Neuronal stem cell (in vitro differentiated cells): ENCODE results near the gene RIPK3.
A peak's percentile ranks its signal among the peaks of the same experiment; 100 is the strongest.

Source experiments
- DNase-seq: peaks from one replicate; pipeline ENCODE4 v3.0.0-alpha.2; 2013; ENCODE audit warnings: low spot score
- H2AFZ ChIP-seq: one replicate; pipeline ENCODE4 v1.6.1; 2013; ENCODE audit warnings: mild to moderate bottlenecking, low read length, inconsistent platforms
- H2AK5ac ChIP-seq: 2 replicates; pipeline ENCODE4 v1.6.1; 2013; ENCODE audit warnings: low read depth, mild to moderate bottlenecking, inconsistent platforms, low read length, moderate library complexity, mixed read lengths
- H2BK120ac ChIP-seq: 2 replicates; pipeline ENCODE4 v1.6.1; 2013; ENCODE audit warnings: low read depth, mild to moderate bottlenecking, inconsistent platforms, low read length, moderate library complexity, mixed read lengths
- H2BK12ac ChIP-seq: one replicate; pipeline ENCODE4 v1.6.1; 2013; ENCODE audit warnings: low read length, inconsistent platforms
- H2BK15ac ChIP-seq: 2 replicates; pipeline ENCODE4 v1.6.1; 2013; ENCODE audit warnings: mild to moderate bottlenecking, low read length, inconsistent platforms, mixed read lengths
- H2BK5ac ChIP-seq: one replicate; pipeline ENCODE4 v1.6.1; 2013; ENCODE audit warnings: inconsistent platforms, mild to moderate bottlenecking, low read length, moderate library complexity
- H3K14ac ChIP-seq: one replicate; pipeline ENCODE4 v1.6.1; 2013; ENCODE audit warnings: low read length, inconsistent platforms
- H3K18ac ChIP-seq: 2 replicates; pipeline ENCODE4 v1.6.1; 2013; ENCODE audit warnings: low read length, inconsistent platforms
- H3K23ac ChIP-seq: 2 replicates; pipeline ENCODE4 v1.6.1; 2013; ENCODE audit warnings: low read depth, mild to moderate bottlenecking, mixed read lengths, low read length, inconsistent platforms; ENCODE audit not compliant: poor library complexity
- H3K27ac ChIP-seq: replicated peaks from 3 replicates; pipeline ENCODE4 v1.5.1; 2013; ENCODE audit warnings: low read length, inconsistent platforms
- H3K27me3 ChIP-seq, 3 experiments: 2 replicates each; pipeline ENCODE4 v1.6.1; 2013; ENCODE audit warnings: low read length in 3 of 3, mild to moderate bottlenecking in 2 of 3, inconsistent platforms in 1 of 3, low read depth in 1 of 3, mixed read lengths in 1 of 3, moderate library complexity in 1 of 3; ENCODE audit not compliant: control insufficient read depth in 3 of 3, insufficient read depth in 3 of 3
- H3K36me3 ChIP-seq, 2 donors: replicated peaks in 1 of 2; 2 replicates each; pipeline ENCODE4 v1.6.1; 2013; ENCODE audit warnings: low read length in 2 of 2; ENCODE audit not compliant: control insufficient read depth in 2 of 2, insufficient read depth in 2 of 2
- H3K4ac ChIP-seq: 2 replicates; pipeline ENCODE4 v1.6.1; 2013; ENCODE audit warnings: inconsistent platforms, mild to moderate bottlenecking, low read length, moderate library complexity
- H3K4me1 ChIP-seq, 2 donors: 1 replicate in 1 of 2; 2 replicates in 1 of 2; pipeline ENCODE4 v1.6.1; 2013; ENCODE audit warnings: low read length in 2 of 2, low read depth in 1 of 2; ENCODE audit not compliant: control insufficient read depth in 2 of 2, insufficient read depth in 1 of 2
- H3K4me2 ChIP-seq: one replicate; pipeline ENCODE4 v1.6.1; 2013; ENCODE audit warnings: mild to moderate bottlenecking, low read length, inconsistent platforms; ENCODE audit not compliant: insufficient read depth, poor library complexity, severe bottlenecking
- H3K4me3 ChIP-seq, 2 donors: 2 replicates each; pipeline ENCODE4 v1.5.1; 2013; ENCODE audit warnings: low read length in 2 of 2, mild to moderate bottlenecking in 2 of 2, inconsistent platforms in 1 of 2, moderate library complexity in 1 of 2
- H3K79me1 ChIP-seq: one replicate; pipeline ENCODE4 v1.6.1; 2013; ENCODE audit warnings: low read depth, mild to moderate bottlenecking, inconsistent platforms, low read length, moderate library complexity
- H3K9ac ChIP-seq: one replicate; pipeline ENCODE4 v1.6.1; 2013; ENCODE audit warnings: mild to moderate bottlenecking, low read depth, low read length, inconsistent platforms; ENCODE audit not compliant: poor library complexity
- H3K9me3 ChIP-seq, 2 donors: replicated peaks in 1 of 2; 2 replicates each; pipeline versions ENCODE3 to v1.6.1; 2013; ENCODE audit warnings: low read length in 2 of 2, mild to moderate bottlenecking in 2 of 2, inconsistent platforms in 1 of 2, low read depth in 1 of 2, mixed read lengths in 1 of 2, moderate library complexity in 1 of 2; ENCODE audit not compliant: control insufficient read depth in 2 of 2, insufficient read depth in 1 of 2
- H4K8ac ChIP-seq: one replicate; pipeline ENCODE4 v1.6.1; 2013; ENCODE audit warnings: low read depth, mild to moderate bottlenecking, inconsistent platforms, low read length, moderate library complexity
- H4K91ac ChIP-seq: one replicate; pipeline ENCODE4 v1.6.1; 2013; ENCODE audit warnings: low read length, low read depth, mild to moderate bottlenecking, inconsistent platforms; ENCODE audit not compliant: poor library complexity
- WGBS, 2 donors: extraction: QIAGEN DNeasy Blood & Tissue Kit; methylation state at CpG; one replicate each; pipeline ENCODE4 v1.1.7; 2013; ENCODE audit warnings: missing lambda C conversion rate in 2 of 2, mixed read lengths in 1 of 2; ENCODE audit not compliant: insufficient read length in 2 of 2, insufficient replicate concordance in 1 of 2; ENCODE audit errors: extremely low coverage in 2 of 2; 5-methylcytosine and 5-hydroxymethylcytosine counted together

The RIPK3 gene

DNA sequence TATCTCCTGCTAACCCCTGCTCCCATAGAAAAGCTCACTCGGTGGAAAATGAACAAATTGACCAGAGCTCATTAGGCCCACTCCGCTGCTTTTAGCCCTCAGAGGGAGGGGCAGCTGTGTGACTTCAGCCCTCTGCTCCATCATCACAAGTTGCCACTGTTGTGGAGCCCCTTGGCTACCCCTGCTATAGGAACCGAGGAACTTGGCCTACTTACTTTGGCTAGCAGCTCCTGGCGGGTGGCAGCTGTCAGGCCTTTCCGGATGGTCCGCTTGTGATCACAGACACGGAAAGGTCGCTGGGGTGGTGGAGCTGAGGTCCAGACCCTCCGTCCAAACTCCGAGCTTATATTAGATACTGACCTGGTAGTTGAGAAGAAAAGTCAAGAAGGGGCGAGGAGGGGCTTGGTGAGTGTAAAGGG lies 32.6 kb downstream of the RIPK3 start:
- H2BK120ac ChIP-seq: no peak overlapping the region
- DNase-seq: no peak
- H3K23ac ChIP-seq: no peak overlapping the region
- no peak overlapping the region for H4K91ac ChIP-seq
- H2BK12ac ChIP-seq: no peak overlapping the region
- H2AFZ ChIP-seq: no peak overlapping the region
- no peak overlapping the region for H3K4me3 ChIP-seq
- H2AK5ac ChIP-seq: no peak overlapping the region
- H4K8ac ChIP-seq: no peak overlapping the region
- peaks cover 41 to 83% of the 10 kb centered on the region in 2 donors for H3K36me3 ChIP-seq
- no peaks in the 10 kb centered on the region for H3K9me3 ChIP-seq
- no peak overlapping the region for H3K18ac ChIP-seq
- H3K27me3 ChIP-seq: no peaks in the 10 kb centered on the region
- H3K14ac ChIP-seq: no peak overlapping the region
- H2BK15ac ChIP-seq: no peak overlapping the region
- no CpG with 5 or more reads among the region's 11 CpGs for WGBS, 2 donors
- no peaks in the 10 kb centered on the region for H3K79me1 ChIP-seq
- H3K9ac ChIP-seq: no peak overlapping the region
- H3K4me2 ChIP-seq: no peak overlapping the region
- no peak overlapping the region for H2BK5ac ChIP-seq
- H3K4me1 ChIP-seq: no peaks in the 10 kb centered on the region
- H3K4ac ChIP-seq: no peak overlapping the region
- H3K27ac ChIP-seq: no peak overlapping the region

DNA sequence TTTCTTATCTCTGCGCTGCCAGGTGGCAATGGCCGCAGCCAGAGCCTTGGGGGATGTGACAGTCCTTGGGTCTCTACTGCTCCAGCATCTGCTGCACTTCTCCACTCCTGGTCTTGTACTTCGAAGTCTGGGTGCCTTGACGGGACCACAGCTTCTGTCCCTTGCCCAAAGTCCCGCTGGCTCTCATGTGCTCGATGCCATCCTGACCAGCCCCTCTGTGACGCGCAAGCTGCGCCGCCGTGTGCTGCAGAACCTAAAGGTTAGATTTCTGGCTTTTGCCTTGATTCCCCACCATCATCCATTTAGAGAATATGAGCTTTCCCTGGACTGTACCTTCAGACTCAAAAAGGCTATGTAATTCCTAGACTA lies 35.8 kb downstream of the RIPK3 start:
- Histone ChIP-seq H3K9me3 (no peaks in the 10 kb centered on the region), H4K91ac (peak overlapping the region; percentile 44), H2BK15ac (no peak overlapping the region), H3K14ac (no peak overlapping the region), H3K36me3 (peaks cover 44 to 78% of the 10 kb centered on the region in 2 donors), H3K4me3 (no peak overlapping the region), H3K27me3 (no peaks in the 10 kb centered on the region), H3K4me1 (peaks cover 7 to 9% of the 10 kb centered on the region in 2 donors), H2BK12ac (no peak overlapping the region), H2AFZ (no peak overlapping the region), H3K27ac (no peak overlapping the region), H3K4me2 (no peak overlapping the region), H3K4ac (no peak overlapping the region), H3K23ac (no peak overlapping the region), H2AK5ac (no peak overlapping the region), H2BK5ac (no peak overlapping the region), H3K79me1 (peaks cover 7% of the 10 kb centered on the region), H3K18ac (no peak overlapping the region), H3K9ac (no peak overlapping the region), H2BK120ac (no peak overlapping the region), H4K8ac (no peak overlapping the region)
- no CpG with 5 or more reads among the region's 11 CpGs for WGBS, 2 donors
- no peak for DNase-seq

- Histone ChIP-seq H2BK120ac (no peak overlapping the region), H4K91ac (no peak overlapping the region), H2AFZ (peak overlapping the region; percentile 99), H3K27ac (no peak overlapping the region), H3K4me3 (peak overlapping the region; percentile 91 to 98), H4K8ac (no peak overlapping the region), H3K23ac (no peak overlapping the region), H3K36me3 (peaks cover 40 to 58% of the 10 kb centered on the region in 2 donors), H3K9me3 (no peaks in the 10 kb centered on the region), H3K27me3 (no peaks in the 10 kb centered on the region), H2BK15ac (no peak overlapping the region), H2BK12ac (no peak overlapping the region), H3K18ac (no peak overlapping the region), H2AK5ac (no peak overlapping the region), H3K4me1 (peaks cover 9 to 11% of the 10 kb centered on the region in 2 donors), H3K4me2 (peak overlapping the region; percentile 88), H3K79me1 (peaks cover 7% of the 10 kb centered on the region), H3K14ac (no peak overlapping the region), H3K9ac (peak overlapping the region; percentile 75), H2BK5ac (no peak overlapping the region), H3K4ac (no peak overlapping the region)
- WGBS, 2 donors: no CpG with 5 or more reads among the region's 16 CpGs
- no peak for DNase-seq
These were observed 39.3 kb downstream of the RIPK3 start for GRCh38 chr14:24300326-24300980.

GRCh38 chr14:24299255-24300191 lies 40.3 kb downstream of the RIPK3 start, which contains the start of the genes DHRS1 and NOP9:
DHRS1 (minus strand) TSS chr14:24299780; CDS start chr14:24299106, 674 bp downstream.
NOP9 (plus strand) TSS chr14:24299850; CDS start chr14:24299955, 105 bp downstream.
- peak within 1 kb of the TSS; percentile 67 for H2BK5ac ChIP-seq
- peak within 1 kb of the TSS; percentile 92 for H3K9ac ChIP-seq
- H3K36me3 ChIP-seq: peaks cover 33 to 58% of the 10 kb centered on the region in 2 donors
- WGBS, 2 donors: no CpG with 5 or more reads among the region's 75 CpGs
- H3K4me3 ChIP-seq: peak within 1 kb of the TSS; percentile 91 to 98
- no peak within 1 kb of the TSS for H3K4ac ChIP-seq
- H3K18ac ChIP-seq: peak within 1 kb of the TSS; percentile 97
- no peaks in the 10 kb centered on the region for H3K9me3 ChIP-seq
- H3K27ac ChIP-seq: no peak within 1 kb of the TSS
- H3K4me2 ChIP-seq: peak within 1 kb of the TSS; percentile 88
- H3K14ac ChIP-seq: no peak within 1 kb of the TSS
- no peak within 1 kb of the TSS for H4K91ac ChIP-seq
- peaks cover 7% of the 10 kb centered on the region for H3K79me1 ChIP-seq
- H3K27me3 ChIP-seq: no peaks in the 10 kb centered on the region
- no peak within 1 kb of the TSS for H4K8ac ChIP-seq
- H2BK12ac ChIP-seq: no peak within 1 kb of the TSS
- no peak within 1 kb of the TSS for H2BK120ac ChIP-seq
- H2AFZ ChIP-seq: peak within 1 kb of the TSS; percentile 99
- no peak within 1 kb of the TSS for H3K23ac ChIP-seq
- H3K4me1 ChIP-seq: peaks cover 9 to 11% of the 10 kb centered on the region in 2 donors
- peak; percentile 91 for DNase-seq
- H2BK15ac ChIP-seq: no peak within 1 kb of the TSS
- H2AK5ac ChIP-seq: peak within 1 kb of the TSS; percentile 27
